Measurements from ENCODE around the gene AGAP3. TPM values are rescaled to one million over a fixed set of nuclear protein-coding genes. Genes with fewer than 3 reads are reported as not detected.

Gene AGAP3
- total RNA-seq, 2 donors from 2014 or later, result 80.3 to 112 TPM

GRCh38 chr7:151175793-151176311, 89.6 kb downstream of the AGAP3 start:
- no peaks in the 10 kb centered on the region for H3K9me3 ChIP-seq
- WGBS, result 70% methylated on average over 23 of the region's 23 CpGs
- DNase-seq (ENCODE audit: low spot score), result no peak
- intact Hi-C loops (cut with DNase I), result loop anchor here (5.0 kb wide), 1 partner anchor 126 kb away; no protein-coding TSS in a partner anchor
- H3K36me3 ChIP-seq, result no peaks in the 10 kb centered on the region
- TF ChIP-seq POLR2A (IDR thresholded peaks at IDR 0.05) (no peak), POLR2AphosphoS5 (IDR thresholded peaks at IDR 0.05) (no peak)
- TF ChIP-seq, protein P1, sequence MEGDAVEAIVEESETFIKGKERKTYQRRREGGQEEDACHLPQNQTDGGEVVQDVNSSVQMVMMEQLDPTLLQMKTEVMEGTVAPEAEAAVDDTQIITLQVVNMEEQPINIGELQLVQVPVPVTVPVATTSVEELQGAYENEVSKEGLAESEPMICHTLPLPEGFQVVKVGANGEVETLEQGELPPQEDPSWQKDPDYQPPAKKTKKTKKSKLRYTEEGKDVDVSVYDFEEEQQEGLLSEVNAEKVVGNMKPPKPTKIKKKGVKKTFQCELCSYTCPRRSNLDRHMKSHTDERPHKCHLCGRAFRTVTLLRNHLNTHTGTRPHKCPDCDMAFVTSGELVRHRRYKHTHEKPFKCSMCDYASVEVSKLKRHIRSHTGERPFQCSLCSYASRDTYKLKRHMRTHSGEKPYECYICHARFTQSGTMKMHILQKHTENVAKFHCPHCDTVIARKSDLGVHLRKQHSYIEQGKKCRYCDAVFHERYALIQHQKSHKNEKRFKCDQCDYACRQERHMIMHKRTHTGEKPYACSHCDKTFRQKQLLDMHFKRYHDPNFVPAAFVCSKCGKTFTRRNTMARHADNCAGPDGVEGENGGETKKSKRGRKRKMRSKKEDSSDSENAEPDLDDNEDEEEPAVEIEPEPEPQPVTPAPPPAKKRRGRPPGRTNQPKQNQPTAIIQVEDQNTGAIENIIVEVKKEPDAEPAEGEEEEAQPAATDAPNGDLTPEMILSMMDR (IDR thresholded peaks at IDR 0.05), result no peak
- H3K4me3 ChIP-seq, result no peak overlapping the region
- H3K27ac ChIP-seq, result no peak overlapping the region
- no peaks in the 10 kb centered on the region for H3K27me3 ChIP-seq (replicated peaks; ENCODE audit: insufficient read depth)
- H3K4me1 ChIP-seq (replicated peaks), result no peaks in the 10 kb centered on the region

- Histone ChIP-seq H3K9me3 (no peaks in the 10 kb centered on the region), H3K4me3 (no peak overlapping the region), H3K36me3 (no peaks in the 10 kb centered on the region), H3K27me3 (replicated peaks; ENCODE audit: insufficient read depth) (no peaks in the 10 kb centered on the region), H3K4me1 (replicated peaks) (no peaks in the 10 kb centered on the region), H3K27ac (no peak overlapping the region)
- intact Hi-C loops (cut with DNase I), result loop anchor here (5.0 kb wide), 1 partner anchor 126 kb away; no protein-coding TSS in a partner anchor
- TF ChIP-seq, protein P1 (IDR thresholded peaks at IDR 0.05), result no peak
- TF ChIP-seq POLR2A (IDR thresholded peaks at IDR 0.05), result no peak
- TF ChIP-seq POLR2AphosphoS5 (IDR thresholded peaks at IDR 0.05), result no peak
- 89% methylated on average over 9 of the region's 9 CpGs for WGBS
- DNase-seq (ENCODE audit: low spot score), result no peak
Observed at GRCh38 chr7:151176401-151176800, 90.1 kb downstream of the AGAP3 start.

- Histone ChIP-seq H3K36me3 (no peaks in the 10 kb centered on the region), H3K27me3 (replicated peaks; ENCODE audit: insufficient read depth) (no peaks in the 10 kb centered on the region), H3K4me1 (replicated peaks) (no peaks in the 10 kb centered on the region), H3K27ac (no peak overlapping the region), H3K4me3 (no peak overlapping the region), H3K9me3 (no peaks in the 10 kb centered on the region)
- intact Hi-C loops (cut with DNase I), result loop anchor here (5.0 kb wide), 1 partner anchor 125 kb away; no protein-coding TSS in a partner anchor
- no peak for TF ChIP-seq POLR2AphosphoS5 (IDR thresholded peaks at IDR 0.05)
- no peak for TF ChIP-seq POLR2A (IDR thresholded peaks at IDR 0.05)
- TF ChIP-seq, protein P1 (IDR thresholded peaks at IDR 0.05), result no peak
- WGBS, result 94% methylated on average over 1 of the region's 1 CpG
- DNase-seq (ENCODE audit: low spot score), result no peak
Observed at GRCh38 chr7:151177310-151177709, 91.0 kb downstream of the AGAP3 start.

DNA sequence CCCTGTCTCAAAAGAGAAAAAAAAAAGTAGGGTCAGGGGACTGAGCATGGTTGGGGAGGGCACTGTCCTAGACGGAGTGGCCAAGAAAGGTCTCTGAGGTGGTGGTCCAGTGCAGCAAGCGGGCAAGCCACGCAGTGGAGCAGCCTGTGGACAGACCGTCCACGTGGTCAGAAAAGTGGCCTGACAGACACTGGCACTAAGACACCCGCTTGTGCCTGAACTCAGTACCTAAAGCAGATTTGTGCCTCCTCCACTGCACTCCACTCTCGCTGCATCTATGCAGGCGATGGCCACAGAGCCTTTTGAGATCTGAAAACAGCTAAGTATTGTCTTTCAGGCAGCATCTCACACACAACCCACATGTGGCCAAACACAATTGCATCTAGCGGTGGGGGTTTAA, 92.0 kb downstream of the AGAP3 start:
- no peaks in the 10 kb centered on the region for H3K27me3 ChIP-seq (replicated peaks; ENCODE audit: insufficient read depth)
- no peaks in the 10 kb centered on the region for H3K9me3 ChIP-seq
- no peak overlapping the region for H3K4me3 ChIP-seq
- TF ChIP-seq POLR2AphosphoS5 (IDR thresholded peaks at IDR 0.05) (no peak), POLR2A (IDR thresholded peaks at IDR 0.05) (no peak)
- TF ChIP-seq, protein P1 (IDR thresholded peaks at IDR 0.05), result no peak
- intact Hi-C loops (cut with DNase I), result loop anchor here (5.0 kb wide), 1 partner anchor 124 kb away; no protein-coding TSS in a partner anchor
- H3K4me1 ChIP-seq (replicated peaks), result no peaks in the 10 kb centered on the region
- no peak overlapping the region for H3K27ac ChIP-seq
- H3K36me3 ChIP-seq, result no peaks in the 10 kb centered on the region
- no peak for DNase-seq (ENCODE audit: low spot score)
- WGBS, result 89% methylated on average over 9 of the region's 9 CpGs

GRCh38 chr7:151178831-151179230, 92.6 kb downstream of the AGAP3 start:
- WGBS, result 84% methylated on average over 2 of the region's 2 CpGs
- Histone ChIP-seq H3K27ac (no peak overlapping the region), H3K9me3 (no peaks in the 10 kb centered on the region), H3K27me3 (replicated peaks; ENCODE audit: insufficient read depth) (no peaks in the 10 kb centered on the region), H3K4me1 (replicated peaks) (no peaks in the 10 kb centered on the region), H3K4me3 (no peak overlapping the region), H3K36me3 (no peaks in the 10 kb centered on the region)
- TF ChIP-seq POLR2A (IDR thresholded peaks at IDR 0.05) (no peak), POLR2AphosphoS5 (IDR thresholded peaks at IDR 0.05) (no peak)
- TF ChIP-seq, protein P1 (IDR thresholded peaks at IDR 0.05), result no peak
- intact Hi-C loops (cut with DNase I), result loop anchor here (5.0 kb wide), 1 partner anchor 123 kb away; no protein-coding TSS in a partner anchor
- no peak for DNase-seq (ENCODE audit: low spot score)

Measured in prostate gland (tissue), 2 donors.